Muscle layer of colon (tissue), 2 donors: ENCODE results near the gene DISP3.

Experiments used
- H3K27ac ChIP-seq: one replicate; pipeline ENCODE4 v1.7.0; 2013; ENCODE audit warnings: low read depth, mild to moderate bottlenecking, low read length, moderate library complexity
- H3K27me3 ChIP-seq, 2 donors: one replicate each; pipeline ENCODE4 v1.7.0; 2013; ENCODE audit warnings: low read length in 2 of 2, mild to moderate bottlenecking in 2 of 2; ENCODE audit not compliant: insufficient read depth in 2 of 2, control insufficient read depth in 1 of 2
- H3K36me3 ChIP-seq: one replicate; pipeline ENCODE4 v1.7.0; 2013; ENCODE audit warnings: mild to moderate bottlenecking, low read length; ENCODE audit not compliant: insufficient read depth
- H3K4me1 ChIP-seq: one replicate; pipeline ENCODE4 v1.7.0; 2013; ENCODE audit warnings: mild to moderate bottlenecking, low read length; ENCODE audit not compliant: insufficient read depth
- H3K4me3 ChIP-seq, 2 donors: one replicate each; pipeline ENCODE4 v1.7.0; 2013; ENCODE audit warnings: low read length in 2 of 2, low read depth in 1 of 2, mild to moderate bottlenecking in 1 of 2, moderate library complexity in 1 of 2
- H3K9ac ChIP-seq: one replicate; pipeline ENCODE4 v1.7.0; 2013; ENCODE audit warnings: low read length
- H3K9me3 ChIP-seq: one replicate; pipeline ENCODE4 v1.7.0; 2013; ENCODE audit warnings: mild to moderate bottlenecking, low read length
- donor health status: abdominal sarcoma.
- donor health status: Adenocarcinoma of cecum.

Gene DISP3

GRCh38 chr1:11519629-11520031, 40.7 kb downstream of the DISP3 start:
- Histone ChIP-seq H3K36me3 (no peaks in the 10 kb centered on the region), H3K9me3 (no peaks in the 10 kb centered on the region), H3K27ac (no peak overlapping the region), H3K27me3 (no peaks in the 10 kb centered on the region), H3K4me1 (no peaks in the 10 kb centered on the region), H3K4me3 (no peak overlapping the region), H3K9ac (no peak overlapping the region)

GRCh38 chr1:11520531-11521233, 41.7 kb downstream of the DISP3 start:
- Histone ChIP-seq H3K9ac (no peak overlapping the region), H3K27me3 (no peaks in the 10 kb centered on the region), H3K27ac (no peak overlapping the region), H3K4me1 (no peaks in the 10 kb centered on the region), H3K4me3 (no peak overlapping the region), H3K36me3 (no peaks in the 10 kb centered on the region), H3K9me3 (no peaks in the 10 kb centered on the region)

GRCh38 chr1:11521582-11522399, 42.8 kb downstream of the DISP3 start:
- Histone ChIP-seq H3K4me3 (no peak overlapping the region), H3K27me3 (no peaks in the 10 kb centered on the region), H3K4me1 (no peaks in the 10 kb centered on the region), H3K27ac (no peak overlapping the region), H3K36me3 (no peaks in the 10 kb centered on the region), H3K9ac (no peak overlapping the region), H3K9me3 (no peaks in the 10 kb centered on the region)

GRCh38 chr1:11522400-11523235, 43.7 kb downstream of the DISP3 start:
- H3K9ac ChIP-seq, result no peak overlapping the region
- H3K27me3 ChIP-seq, result no peaks in the 10 kb centered on the region
- no peaks in the 10 kb centered on the region for H3K36me3 ChIP-seq
- H3K4me3 ChIP-seq, result no peak overlapping the region
- no peaks in the 10 kb centered on the region for H3K4me1 ChIP-seq
- H3K27ac ChIP-seq, result no peak overlapping the region
- no peaks in the 10 kb centered on the region for H3K9me3 ChIP-seq

GRCh38 chr1:11523261-11523660, 44.3 kb downstream of the DISP3 start:
- no peak overlapping the region for H3K9ac ChIP-seq
- H3K27me3 ChIP-seq, result no peaks in the 10 kb centered on the region
- no peak overlapping the region for H3K4me3 ChIP-seq
- H3K36me3 ChIP-seq, result no peaks in the 10 kb centered on the region
- H3K4me1 ChIP-seq, result no peaks in the 10 kb centered on the region
- no peaks in the 10 kb centered on the region for H3K9me3 ChIP-seq
- no peak overlapping the region for H3K27ac ChIP-seq

- H3K9me3 ChIP-seq, result no peaks in the 10 kb centered on the region
- no peaks in the 10 kb centered on the region for H3K4me1 ChIP-seq
- no peak overlapping the region for H3K9ac ChIP-seq
- H3K27me3 ChIP-seq, result no peaks in the 10 kb centered on the region
- no peak overlapping the region for H3K4me3 ChIP-seq
- no peak overlapping the region for H3K27ac ChIP-seq
- H3K36me3 ChIP-seq, result no peaks in the 10 kb centered on the region
Measured at GRCh38 chr1:11523746-11524464, 45.0 kb downstream of the DISP3 start.

GRCh38 chr1:11524465-11525150, 45.7 kb downstream of the DISP3 start:
- H3K4me3 ChIP-seq, result no peak overlapping the region
- no peak overlapping the region for H3K9ac ChIP-seq
- no peaks in the 10 kb centered on the region for H3K4me1 ChIP-seq
- no peak overlapping the region for H3K27ac ChIP-seq
- no peaks in the 10 kb centered on the region for H3K9me3 ChIP-seq
- H3K36me3 ChIP-seq, result no peaks in the 10 kb centered on the region
- no peaks in the 10 kb centered on the region for H3K27me3 ChIP-seq

GRCh38 chr1:11525151-11525505, 46.2 kb downstream of the DISP3 start:
- H3K4me3 ChIP-seq, result no peak overlapping the region
- no peaks in the 10 kb centered on the region for H3K4me1 ChIP-seq
- H3K9me3 ChIP-seq, result no peaks in the 10 kb centered on the region
- H3K27ac ChIP-seq, result no peak overlapping the region
- H3K36me3 ChIP-seq, result no peaks in the 10 kb centered on the region
- H3K9ac ChIP-seq, result no peak overlapping the region
- H3K27me3 ChIP-seq, result no peaks in the 10 kb centered on the region

GRCh38 chr1:11525516-11525915, 46.6 kb downstream of the DISP3 start:
- no peaks in the 10 kb centered on the region for H3K27me3 ChIP-seq
- H3K4me3 ChIP-seq, result no peak overlapping the region
- no peaks in the 10 kb centered on the region for H3K36me3 ChIP-seq
- no peaks in the 10 kb centered on the region for H3K9me3 ChIP-seq
- no peak overlapping the region for H3K27ac ChIP-seq
- no peak overlapping the region for H3K9ac ChIP-seq
- H3K4me1 ChIP-seq, result no peaks in the 10 kb centered on the region

GRCh38 chr1:11526071-11526895, 47.3 kb downstream of the DISP3 start:
- no peak overlapping the region for H3K4me3 ChIP-seq
- H3K36me3 ChIP-seq, result no peaks in the 10 kb centered on the region
- H3K9ac ChIP-seq, result no peak overlapping the region
- no peak overlapping the region for H3K27ac ChIP-seq
- no peaks in the 10 kb centered on the region for H3K4me1 ChIP-seq
- H3K27me3 ChIP-seq, result no peaks in the 10 kb centered on the region
- no peaks in the 10 kb centered on the region for H3K9me3 ChIP-seq
